PFSK-1 (cell line): ENCODE data around the gene LAS1L. TPM values are rescaled to one million over a fixed set of nuclear protein-coding genes. Genes with fewer than 3 reads are reported as not detected.
A peak's percentile ranks its signal among the peaks of the same experiment; 100 is the strongest.

Experiments used
- FOXP2 ChIP-seq: optimal IDR thresholded peaks from 2 replicates; pipeline ENCODE3; 2011; ENCODE audit warnings: borderline replicate concordance, control low read depth, inconsistent platforms; ENCODE audit not compliant: insufficient read depth; ENCODE audit errors: extremely low read length, extremely low read depth
- POLR2AphosphoS5 ChIP-seq: IDR thresholded peaks from 2 replicates; pipeline ENCODE4 v1.6.1; 2012; ENCODE audit warnings: low read depth, mild to moderate bottlenecking, control low read depth, low read length, moderate library complexity
- REST ChIP-seq, 2 experiments: IDR thresholded peaks; 2 replicates each; pipeline versions ENCODE4 v1.6.1 to v1.8.0; 2011 to 2012; ENCODE audit warnings: low read depth in 2 of 2, low read length in 2 of 2, control low read depth in 1 of 2, inconsistent platforms in 1 of 2, mild to moderate bottlenecking in 1 of 2, moderate library complexity in 1 of 2; ENCODE audit not compliant: insufficient read depth in 1 of 2
- SIN3A ChIP-seq: IDR thresholded peaks from 2 replicates; pipeline ENCODE4 v1.6.1; 2012; ENCODE audit warnings: mild to moderate bottlenecking, low read length, moderate library complexity, borderline replicate concordance; ENCODE audit not compliant: insufficient read depth
- TAF1 ChIP-seq: IDR thresholded peaks from 2 replicates; pipeline ENCODE4 v1.6.1; 2012; ENCODE audit warnings: low read length, control low read depth, borderline replicate concordance; ENCODE audit not compliant: insufficient read depth
- polyA plus RNA-seq: library from polyadenylated mRNA; unstranded; fragments of >200 nt; gene quantifications from one replicate; pipeline ENCODE4 v1.2.1, GENCODE V29; 2012; ENCODE audit warnings: low read depth, missing spikeins; ENCODE audit not compliant: insufficient read length

LAS1L gene
- polyA plus RNA-seq: 50.8 TPM

- TF ChIP-seq REST (IDR thresholded peaks at IDR 0.05; ENCODE audit: insufficient read depth in 1 of 2, low read depth in 2 of 2, low read length in 2 of 2) (no peak), SIN3A (peak; percentile 45; the same call in 1 of the 2 replicates), FOXP2 (no peak), TAF1 (peak; percentile 73; the same call in 1 of the 2 replicates), POLR2AphosphoS5 (peak; percentile 44)
Observed at GRCh38 chrX:65534450-65535292, at the start of gene LAS1L. LAS1L (minus strand) TSS chrX:65534787; CDS start chrX:65534715, 72 bp downstream.

GRCh38 chrX:65582450-65583082, 48.0 kb upstream of the LAS1L start:
- no peak for TF ChIP-seq SIN3A
- no peak for TF ChIP-seq TAF1
- TF ChIP-seq REST (IDR thresholded peaks at IDR 0.05; ENCODE audit: insufficient read depth in 1 of 2, low read depth in 2 of 2, low read length in 2 of 2): no peak
- no peak for TF ChIP-seq FOXP2
- TF ChIP-seq POLR2AphosphoS5: no peak

GRCh38 chrX:65581661-65582339, 47.2 kb upstream of the LAS1L start:
- no peak for TF ChIP-seq REST (IDR thresholded peaks at IDR 0.05; ENCODE audit: insufficient read depth in 1 of 2, low read depth in 2 of 2, low read length in 2 of 2)
- TF ChIP-seq TAF1: no peak
- no peak for TF ChIP-seq FOXP2
- no peak for TF ChIP-seq POLR2AphosphoS5
- no peak for TF ChIP-seq SIN3A

- TF ChIP-seq TAF1: no peak
- TF ChIP-seq REST (IDR thresholded peaks at IDR 0.05; ENCODE audit: insufficient read depth in 1 of 2, low read depth in 2 of 2, low read length in 2 of 2): no peak
- TF ChIP-seq FOXP2: no peak
- no peak for TF ChIP-seq SIN3A
- no peak for TF ChIP-seq POLR2AphosphoS5
Observed at GRCh38 chrX:65578346-65578745, 43.8 kb upstream of the LAS1L start.
